GM10847 (cell line): ENCODE measurements around the gene R3HDM4.

Source experiments
- POLR2A ChIP-seq: IDR thresholded peaks from 2 replicates; pipeline ENCODE4 v1.6.1; 2011; ENCODE audit not compliant: insufficient read length; ENCODE audit errors: extremely low read depth

R3HDM4 gene

DNA sequence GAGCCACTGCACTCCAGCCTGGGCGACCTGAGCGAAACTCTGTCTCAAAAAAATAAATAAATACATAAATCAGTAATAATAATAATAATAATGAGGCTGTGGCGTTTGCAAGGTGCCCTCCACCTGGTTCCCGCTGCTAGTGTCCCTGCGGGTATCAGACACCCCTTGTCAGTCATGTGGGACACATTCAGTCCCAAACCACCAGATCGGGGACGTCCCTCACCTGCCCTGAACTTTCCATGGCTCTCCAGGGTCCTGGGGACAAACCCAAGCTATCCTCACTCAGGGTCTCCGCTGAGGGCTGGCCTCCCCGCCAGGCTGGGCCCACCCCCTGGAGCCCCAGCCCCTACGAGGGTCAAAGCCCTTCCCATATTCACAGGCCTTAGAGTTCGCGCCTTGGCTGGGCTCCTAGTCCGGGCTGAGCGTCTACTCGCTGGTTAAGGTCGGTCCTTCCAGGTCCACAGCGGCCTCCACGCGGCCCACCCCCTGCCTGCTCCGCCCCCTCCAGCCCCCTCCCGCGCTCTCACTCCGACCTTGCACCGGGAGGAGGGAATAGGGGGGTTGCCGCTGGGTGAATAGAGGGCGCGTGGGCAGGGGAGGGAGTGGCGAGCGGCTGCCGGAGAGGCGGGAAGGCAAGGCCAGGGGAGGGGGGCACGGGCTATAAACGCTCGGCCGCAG lies 3.8 kb upstream of the R3HDM4 start:
- no peak for TF ChIP-seq POLR2A

DNA sequence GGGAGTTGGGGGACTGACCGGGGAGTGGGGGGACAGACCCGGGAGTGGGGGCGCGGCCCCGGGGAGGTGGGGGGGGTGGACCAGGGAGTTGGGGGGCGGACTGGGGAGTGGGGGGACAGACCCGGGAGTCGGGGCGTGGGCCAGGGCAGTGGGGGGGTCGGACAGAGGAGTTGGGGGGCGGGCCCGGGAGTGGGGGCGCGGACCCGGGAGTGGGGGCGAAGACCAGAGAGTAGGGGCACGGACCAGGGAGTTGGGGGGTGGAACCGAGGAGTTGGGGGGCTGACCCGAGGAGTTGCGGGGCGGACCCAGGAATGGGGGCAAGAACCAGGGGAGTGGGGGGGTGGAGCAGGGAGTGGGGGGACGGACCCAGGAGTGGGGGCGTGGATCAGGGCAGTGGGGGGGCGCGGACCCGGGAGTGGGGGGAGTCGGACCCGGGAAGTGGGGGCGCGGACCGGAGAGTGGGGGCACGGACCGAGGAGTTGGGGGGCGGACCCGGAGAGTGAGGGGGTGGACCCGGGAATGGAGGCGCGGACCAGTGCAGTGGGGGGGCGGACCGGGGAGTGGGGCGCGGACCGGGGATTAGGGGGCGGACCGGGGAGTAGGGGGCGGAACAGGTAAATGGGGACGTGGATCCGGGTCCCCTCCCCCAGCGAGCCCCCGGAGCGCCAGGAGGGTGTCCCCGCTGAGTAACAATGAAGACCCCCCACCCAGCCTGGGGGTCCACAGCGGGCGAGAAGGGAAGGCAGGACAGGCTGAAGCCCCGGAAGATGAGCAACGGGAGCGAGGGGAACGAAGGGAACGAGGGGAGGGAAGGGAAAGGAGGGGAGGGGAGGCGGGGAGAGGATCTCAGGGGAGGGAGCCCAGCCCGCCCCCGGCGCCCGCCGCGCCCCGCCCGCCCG lies 589 bp downstream of the R3HDM4 start:
- no peak for TF ChIP-seq POLR2A

DNA sequence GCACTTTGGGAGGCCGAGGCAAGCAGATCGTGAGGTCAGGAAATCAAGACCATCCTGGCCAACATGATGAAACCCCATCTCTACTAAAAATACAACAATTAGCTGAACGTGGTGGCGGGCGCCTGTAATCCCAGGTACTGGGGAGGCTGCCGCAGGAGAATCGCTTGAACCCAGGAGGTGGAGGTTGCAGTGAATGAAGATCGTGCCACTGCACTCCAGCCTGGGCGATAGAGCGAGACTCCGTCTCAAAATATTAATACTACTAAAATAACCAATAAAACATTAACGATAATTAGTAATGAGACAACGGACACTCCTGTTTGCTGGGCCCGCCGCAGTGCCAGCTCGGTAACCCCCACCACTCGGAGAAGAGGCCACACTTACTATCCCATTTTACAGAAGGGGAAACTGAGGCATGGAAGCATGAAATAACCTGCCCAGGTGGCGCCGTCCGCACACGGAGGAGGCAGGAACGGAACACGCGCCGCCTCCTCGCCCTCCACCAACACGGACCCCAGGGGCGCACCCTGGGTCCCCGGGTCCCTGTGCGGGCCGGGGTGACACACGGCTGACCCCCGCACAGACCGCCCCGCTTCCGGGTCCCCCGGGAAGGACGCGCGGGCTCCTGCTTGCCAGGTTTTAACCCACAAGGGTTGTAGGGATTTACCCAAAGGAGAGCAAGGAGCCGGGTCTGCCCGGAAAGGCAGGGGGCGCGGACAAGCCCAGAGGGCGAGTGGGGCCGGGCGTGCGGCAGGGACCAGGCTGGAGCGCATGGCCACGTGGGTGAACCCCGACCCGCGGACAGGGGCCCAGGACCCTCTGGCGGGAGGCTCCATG lies 1.6 kb downstream of the R3HDM4 start:
- no peak for TF ChIP-seq POLR2A

DNA sequence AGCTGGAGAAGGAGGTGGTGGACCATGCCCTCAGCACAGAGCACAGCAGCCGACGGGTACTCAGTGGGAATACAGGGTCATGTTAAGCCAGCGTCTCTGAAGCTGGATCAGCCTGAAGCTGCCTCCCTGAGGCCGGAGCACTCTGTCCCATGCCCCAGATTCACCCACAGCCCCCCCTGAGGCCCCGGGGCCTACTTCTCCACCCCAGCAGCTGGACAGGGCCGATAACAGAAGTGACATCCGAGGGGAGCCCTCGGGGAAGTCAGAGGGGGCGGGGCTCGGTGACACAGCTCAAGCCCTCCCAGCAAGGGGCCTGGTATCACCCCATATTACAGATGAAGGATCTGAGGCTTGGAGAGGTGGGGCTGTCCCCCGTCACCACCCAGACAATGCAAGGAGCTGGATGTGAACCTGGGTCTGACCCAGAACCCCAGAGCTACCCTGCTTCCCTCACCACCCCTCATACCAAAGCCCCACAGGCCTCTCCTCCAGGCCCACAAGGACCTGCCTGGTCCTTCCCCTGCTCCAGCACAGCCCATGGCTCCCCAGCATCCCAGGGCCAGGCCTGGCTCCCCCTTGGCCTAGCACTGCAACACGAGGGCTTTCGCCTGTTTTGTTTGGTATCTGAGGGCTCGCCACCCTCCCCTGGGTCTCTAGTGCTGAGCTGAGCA lies 5.7 kb downstream of the R3HDM4 start:
- TF ChIP-seq POLR2A, result no peak

DNA sequence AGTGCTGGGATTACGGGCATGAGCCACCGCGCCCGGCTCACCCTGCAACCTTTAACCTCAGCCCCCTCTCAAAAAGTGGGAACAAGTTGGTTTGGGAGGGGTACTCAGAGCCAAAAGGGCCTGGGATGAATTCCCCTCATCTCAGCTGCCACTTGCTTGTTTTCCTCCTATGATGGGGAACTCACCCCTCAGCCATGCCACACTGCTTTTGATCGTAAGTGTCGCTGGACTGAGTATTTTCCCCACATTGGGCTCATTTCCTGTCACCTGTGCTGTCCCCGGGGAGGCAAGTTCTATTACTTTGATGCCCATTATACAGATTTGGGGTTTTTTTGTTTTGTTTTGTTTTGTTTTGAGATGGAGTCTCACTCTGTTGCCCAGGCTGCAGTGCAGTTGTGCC lies 6.5 kb downstream of the R3HDM4 start:
- TF ChIP-seq POLR2A, result no peak

DNA sequence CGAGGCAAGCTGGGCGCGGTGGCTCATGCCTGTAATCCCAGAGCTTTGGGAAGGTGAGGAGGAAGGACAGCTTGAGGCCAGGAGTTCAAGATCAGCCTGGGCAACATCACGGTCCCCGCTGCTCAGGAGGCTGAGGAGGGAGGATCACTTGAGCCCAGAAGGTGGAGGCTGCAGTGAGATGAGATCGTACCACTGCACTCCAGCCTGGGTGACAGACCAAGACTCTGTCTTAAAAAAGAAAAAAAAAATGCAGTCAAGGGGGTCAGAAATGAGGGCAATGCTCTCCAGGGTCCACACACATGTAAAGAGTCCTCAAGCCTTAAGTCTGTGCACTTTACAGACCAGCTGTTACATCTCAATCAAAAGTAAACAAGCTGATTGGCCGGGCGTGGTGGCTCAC lies 8.5 kb downstream of the R3HDM4 start:
- no peak for TF ChIP-seq POLR2A

DNA sequence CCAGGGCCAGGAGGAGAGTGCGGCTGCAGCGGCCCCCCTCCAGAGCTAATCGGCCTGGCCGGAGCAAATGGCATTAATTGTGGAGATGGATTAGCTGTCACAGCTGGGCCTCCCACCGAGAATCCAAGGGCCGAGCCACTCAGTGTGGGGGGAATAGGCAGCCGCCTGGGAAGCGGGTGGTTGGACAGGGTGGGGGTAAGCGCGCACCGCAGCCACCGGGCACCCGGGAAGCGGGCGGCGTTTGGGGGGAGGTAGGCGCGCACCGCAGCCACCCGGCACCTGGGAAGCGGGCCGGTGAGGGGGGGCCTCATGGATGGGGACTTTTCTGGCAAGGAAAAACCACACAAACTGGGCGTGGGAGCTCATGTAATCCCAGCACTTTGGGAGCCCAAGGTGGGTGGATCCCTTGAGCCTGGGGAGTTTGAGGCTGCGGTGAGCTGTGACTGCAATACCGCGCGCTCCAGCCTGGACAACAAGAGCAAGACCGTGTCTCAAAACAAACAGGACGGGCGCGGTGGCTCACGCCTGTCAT lies 9.7 kb downstream of the R3HDM4 start:
- no peak for TF ChIP-seq POLR2A

DNA sequence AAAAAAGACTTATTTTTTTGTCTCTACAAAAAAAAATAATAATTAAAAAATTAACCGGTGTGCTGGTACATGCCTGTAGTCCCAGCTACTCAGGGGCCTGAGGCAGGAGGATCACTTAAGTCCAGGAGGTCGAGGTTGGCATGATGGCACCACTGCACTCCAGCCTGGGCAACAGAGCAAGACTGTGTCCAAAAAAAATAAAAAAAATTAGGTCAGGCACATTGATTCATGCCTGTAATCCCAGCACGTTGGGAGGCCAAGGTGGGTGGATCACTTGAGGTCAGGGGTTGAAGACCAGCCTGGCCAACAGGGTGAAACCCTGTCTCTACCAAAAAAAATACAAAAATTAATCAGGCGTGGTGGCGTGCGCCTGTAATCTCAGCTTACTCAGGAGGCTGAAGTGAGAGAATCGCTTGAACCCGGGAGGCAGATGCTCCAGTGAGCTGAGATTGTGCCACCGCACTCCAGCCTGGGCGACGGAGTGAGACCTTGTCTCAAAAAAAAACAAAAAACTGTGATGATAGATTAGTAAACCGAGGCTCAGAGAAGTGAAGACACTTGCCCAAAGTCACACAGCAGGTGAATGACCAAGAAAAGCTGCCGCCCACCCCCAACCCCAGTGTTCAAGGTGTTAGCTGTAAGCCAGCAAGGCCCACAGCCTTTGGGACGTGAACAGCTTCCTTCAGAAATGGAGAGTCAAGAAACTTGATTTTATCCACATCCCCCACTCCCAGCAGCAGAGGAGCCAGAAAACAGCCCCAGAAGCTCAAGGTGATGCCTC lies 10.4 kb downstream of the R3HDM4 start:
- no peak for TF ChIP-seq POLR2A

DNA sequence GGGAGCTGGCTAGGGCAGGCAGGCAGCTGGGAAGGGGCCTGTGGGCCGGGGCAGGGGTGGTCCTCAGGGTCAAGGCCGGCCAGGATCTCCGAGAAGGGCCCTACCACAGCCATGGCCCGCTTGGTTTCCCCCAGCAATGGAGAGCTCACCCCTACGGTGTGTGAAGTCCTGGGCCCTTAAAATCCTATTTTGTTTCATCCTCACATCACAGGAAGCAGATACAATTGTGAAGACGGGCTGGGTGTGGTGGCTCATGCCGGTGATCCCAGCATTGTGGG lies 11.0 kb downstream of the R3HDM4 start:
- no peak for TF ChIP-seq POLR2A

DNA sequence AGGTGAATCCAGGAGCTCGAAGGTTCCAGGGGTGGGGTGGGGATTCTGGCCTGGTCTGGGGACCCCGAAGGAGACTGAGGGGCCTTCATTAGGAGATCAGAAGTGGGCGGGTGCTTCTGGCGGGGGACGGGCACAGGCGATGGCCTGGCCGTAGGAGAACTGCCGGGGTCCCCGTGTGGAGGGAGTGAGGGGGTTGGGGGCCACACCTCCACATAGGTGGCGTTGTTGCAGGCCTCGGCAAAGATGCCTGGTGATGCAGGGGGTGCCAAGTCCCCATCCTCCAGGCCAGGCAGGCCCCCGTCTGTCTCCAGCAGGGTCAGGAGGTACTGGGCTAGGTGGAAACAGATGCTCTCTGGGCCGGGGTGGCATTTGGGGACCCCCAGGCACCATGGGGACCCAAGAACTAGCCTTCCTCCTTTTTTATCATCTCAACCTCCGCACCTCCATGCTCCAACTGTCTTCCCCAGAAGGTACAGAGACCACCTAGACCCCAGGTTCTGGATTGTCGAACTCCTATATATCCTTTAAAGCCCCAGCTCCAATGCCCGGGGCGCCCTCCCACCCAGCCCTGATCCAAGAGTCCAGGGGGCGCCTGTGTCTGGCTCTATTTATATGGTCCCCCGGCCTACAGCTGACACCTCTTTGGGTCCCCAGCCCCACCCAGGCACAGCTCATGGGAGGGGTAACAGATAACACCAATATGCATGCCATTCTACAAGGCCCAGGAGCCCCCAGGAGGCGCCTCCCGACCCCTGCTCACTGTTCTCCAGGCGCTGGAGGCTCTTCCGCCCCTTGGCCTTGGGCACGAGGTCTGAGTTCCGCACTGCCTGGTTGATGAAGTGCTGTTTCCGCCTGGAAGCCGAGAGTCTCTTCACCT lies 11.6 kb downstream of the R3HDM4 start:
- TF ChIP-seq POLR2A, result no peak

DNA sequence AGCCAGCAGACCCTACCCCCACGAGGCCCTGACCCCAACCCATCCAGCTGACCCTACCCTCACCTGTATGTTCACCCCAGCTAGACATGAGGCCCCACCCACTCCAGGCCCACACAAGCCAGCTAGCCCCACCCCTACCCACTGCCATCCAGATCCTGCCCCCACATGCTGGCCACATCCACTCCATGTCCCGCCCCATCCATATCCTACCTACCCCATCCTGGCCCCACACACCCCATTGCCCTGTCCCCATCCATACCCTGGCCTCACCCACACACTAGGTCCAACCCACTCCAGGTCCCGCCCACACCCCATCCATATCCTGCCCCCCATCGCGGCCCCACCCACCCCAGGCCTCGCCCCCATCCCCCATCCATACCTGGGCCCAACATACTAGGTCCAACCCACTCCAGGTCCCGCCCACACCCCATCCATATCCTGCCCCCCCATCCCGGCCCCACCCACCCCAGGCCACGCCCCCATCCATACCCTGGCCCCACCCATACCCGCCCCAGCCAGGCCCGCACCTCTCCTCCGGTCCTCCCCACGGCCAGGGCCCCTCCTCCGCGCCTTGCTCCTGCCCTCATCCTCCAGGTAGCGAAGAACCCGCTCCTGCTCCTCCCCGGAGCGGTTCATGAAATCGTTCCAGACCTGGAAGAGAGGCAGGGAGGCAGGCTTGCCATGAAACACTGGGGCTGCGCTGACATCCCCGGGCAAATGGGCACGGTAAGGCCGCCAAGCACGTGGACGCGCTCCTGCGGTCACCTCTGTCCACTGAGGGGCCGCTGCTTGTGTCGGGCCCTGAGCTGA lies 12.5 kb downstream of the R3HDM4 start:
- no peak for TF ChIP-seq POLR2A

DNA sequence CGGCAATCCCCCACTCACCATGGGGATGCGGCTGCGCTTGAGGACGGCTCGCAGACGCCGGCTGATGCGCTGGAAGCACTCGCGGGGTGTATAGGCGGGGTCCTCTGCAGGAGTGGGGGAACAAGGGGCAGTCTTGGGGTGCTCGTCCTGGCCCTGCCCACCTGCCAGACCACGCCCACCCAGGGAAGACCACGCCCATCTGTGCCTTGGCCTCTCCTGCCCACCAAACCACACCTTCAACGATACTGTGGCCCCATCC lies 13.0 kb downstream of the R3HDM4 start:
- no peak for TF ChIP-seq POLR2A

DNA sequence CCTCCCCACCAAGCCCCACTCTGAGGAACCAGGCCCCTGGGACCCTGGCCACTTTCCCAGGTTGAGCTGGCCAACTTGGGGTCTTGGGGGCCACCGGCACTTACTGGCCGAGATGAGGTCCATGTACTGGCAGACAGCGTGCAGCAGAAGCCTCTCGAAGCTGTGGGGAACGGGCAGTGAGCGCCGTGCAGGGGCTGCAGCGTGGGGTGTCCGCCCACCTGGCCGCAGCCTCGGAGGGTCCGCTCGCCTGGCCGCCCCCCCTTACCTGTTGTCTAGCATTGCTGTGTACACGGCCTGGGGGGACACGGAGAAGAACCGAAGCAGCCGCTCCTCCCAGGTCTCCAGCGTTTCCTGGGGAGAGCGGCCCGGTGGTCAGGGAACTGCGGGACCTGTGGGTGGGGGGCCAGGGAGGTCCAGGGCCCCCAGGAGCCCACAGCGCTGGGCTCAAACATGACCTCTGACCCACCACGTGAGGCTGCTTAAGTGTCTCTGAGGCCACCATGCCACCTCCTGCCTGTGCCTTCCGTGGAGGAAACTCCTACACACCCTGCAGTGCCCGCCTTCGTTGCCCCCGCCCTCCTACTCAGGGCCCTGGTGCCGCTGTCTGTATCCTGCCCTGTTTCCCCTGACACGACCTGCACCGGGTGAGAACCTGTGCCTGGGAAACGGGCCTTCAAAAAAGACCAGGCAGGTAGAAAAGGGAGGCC lies 13.5 kb downstream of the R3HDM4 start:
- TF ChIP-seq POLR2A, result no peak

DNA sequence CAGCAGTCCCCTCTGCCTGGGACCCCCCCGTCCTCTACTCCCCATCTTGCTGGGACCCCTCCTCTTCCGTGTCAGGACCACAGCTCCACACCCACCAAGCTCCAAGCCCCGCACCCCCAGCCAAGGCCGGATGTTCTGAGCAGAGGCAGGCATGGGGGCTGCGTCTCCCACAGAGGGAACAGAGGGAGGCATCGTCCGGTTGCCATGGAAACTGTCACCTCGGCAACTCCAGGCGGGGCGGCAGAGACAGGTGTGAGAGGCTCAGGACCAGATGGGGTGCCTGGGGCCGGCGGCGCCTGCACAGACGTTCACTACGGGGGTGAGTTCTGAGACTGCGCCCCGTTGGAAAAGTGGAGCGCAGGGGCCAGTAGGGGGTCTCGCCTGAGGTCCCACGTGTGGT lies 14.4 kb downstream of the R3HDM4 start:
- TF ChIP-seq POLR2A, result no peak
